NCI-H2029 treated with DMSO at 0.1 percent for 48 hours (cell line): ENCODE measurements around the gene POLDIP3.
"Not testable (repeated sequence)": the region's sequence is repeated elsewhere in the genome, so short reads cannot be mapped to it uniquely, and the experiment has no call there.

Experiments
- DNase-seq: peaks from one replicate; lab custom pipeline; 2025; lab: John Stamatoyannopoulos, UW

Gene POLDIP3

GRCh38 chr22:42617155-42617983 is 2.7 kb upstream of the POLDIP3 start:
- DNase-seq: no peak

- not testable (repeated sequence) for DNase-seq
These were observed 1.1 kb upstream of the POLDIP3 start for GRCh38 chr22:42615860-42616175.

- DNase-seq: peak; percentile 89
These were observed 593 bp upstream of the POLDIP3 start for GRCh38 chr22:42615092-42615859.

- DNase-seq: no peak
These were observed 796 bp downstream of the POLDIP3 start for GRCh38 chr22:42613872-42614301.

- no peak for DNase-seq
These were observed 2.3 kb downstream of the POLDIP3 start for GRCh38 chr22:42612336-42612735.

GRCh38 chr22:42611051-42611450 is 3.6 kb downstream of the POLDIP3 start:
- DNase-seq: no peak

- no peak for DNase-seq
These were observed 4.5 kb downstream of the POLDIP3 start for GRCh38 chr22:42610186-42610585.

GRCh38 chr22:42608823-42609361 is 5.8 kb downstream of the POLDIP3 start:
- no peak for DNase-seq

- no peak for DNase-seq
These were observed 6.4 kb downstream of the POLDIP3 start for GRCh38 chr22:42608136-42608822.

GRCh38 chr22:42607641-42608040 is 7.0 kb downstream of the POLDIP3 start:
- not testable (repeated sequence) for DNase-seq

GRCh38 chr22:42604403-42604802 is 10.3 kb downstream of the POLDIP3 start:
- DNase-seq: no peak

- DNase-seq: no peak
These were observed 11.3 kb downstream of the POLDIP3 start for GRCh38 chr22:42603427-42603826.

- no peak for DNase-seq
These were observed 12.2 kb downstream of the POLDIP3 start for GRCh38 chr22:42602470-42602869.

- DNase-seq: no peak
These were observed 12.7 kb downstream of the POLDIP3 start for GRCh38 chr22:42601879-42602465.

- no peak for DNase-seq
These were observed 17.7 kb downstream of the POLDIP3 start for GRCh38 chr22:42596863-42597530.

- DNase-seq: no peak
These were observed 18.3 kb downstream of the POLDIP3 start for GRCh38 chr22:42596336-42596735.

GRCh38 chr22:42595434-42595833 is 19.2 kb downstream of the POLDIP3 start:
- no peak for DNase-seq

GRCh38 chr22:42591987-42592386 is 22.7 kb downstream of the POLDIP3 start:
- no peak for DNase-seq

GRCh38 chr22:42587588-42588175 is 27.0 kb downstream of the POLDIP3 start:
- DNase-seq: no peak

- no peak for DNase-seq
These were observed 28.3 kb downstream of the POLDIP3 start for GRCh38 chr22:42586381-42586780.

- DNase-seq: no peak
These were observed 29.6 kb downstream of the POLDIP3 start for GRCh38 chr22:42585096-42585495.
